Testis (tissue), 3 donors: ENCODE data around the gene PRPS1L1. TPM values are rescaled to one million over a fixed set of nuclear protein-coding genes. Genes with fewer than 3 reads are reported as not detected.

Experiments
- DNase-seq: peaks from one replicate; pipeline ENCODE4 v3.0.0-alpha.2; 2019
- H3K27ac ChIP-seq, 2 donors: fragments of 200-600 bp; sonication (generic); one replicate each; pipeline ENCODE4 v1.5.1; 2019
- H3K27me3 ChIP-seq: fragments of 200-600 bp; sonication (generic); one replicate; pipeline ENCODE4 v1.5.1; 2019
- H3K36me3 ChIP-seq: fragments of 200-600 bp; sonication (generic); one replicate; pipeline ENCODE4 v1.5.1; 2017; ENCODE audit warnings: low read depth; ENCODE audit errors: missing control alignments
- H3K4me1 ChIP-seq: fragments of 200-600 bp; sonication (generic); one replicate; pipeline ENCODE4 v1.5.1; 2019
- H3K4me3 ChIP-seq, 2 donors: fragments of 200-600 bp; sonication (generic); one replicate each; pipeline ENCODE4 v1.5.1; 2017 to 2019
- H3K9me3 ChIP-seq: fragments of 200-600 bp; sonication (generic); one replicate; pipeline ENCODE4 v1.5.1; 2017
- CTCF ChIP-seq, 3 experiments: fragments of 450-650 bp in 2 of 3; fragments of 200-600 bp in 1 of 3; sonication (generic) in 1 of 3; IDR thresholded peaks; one replicate each; pipeline ENCODE4 v1.5.1; 2016 to 2019; ENCODE audit warnings: antibody characterized with exemption in 3 of 3, mild to moderate bottlenecking in 2 of 3, moderate library complexity in 1 of 3
- POLR2A ChIP-seq: fragments of 450-650 bp; IDR thresholded peaks from one replicate; pipeline ENCODE4 v1.6.1; 2017; ENCODE audit warnings: antibody characterized with exemption, mild to moderate bottlenecking, moderate library complexity
- WGBS, 2 donors: methylation state at CpG; one replicate each; pipeline ENCODE4 v1.1.5; 2018; 5-methylcytosine and 5-hydroxymethylcytosine counted together
- intact Hi-C: fragments of 100-400 bp; cut with DNase I; formaldehyde crosslinking; loops from one replicate; pipeline ENCODE4 v1.15.1; 2023; ENCODE audit warnings: low total_unique reads
- polyA plus RNA-seq: library from polyadenylated mRNA; stranded (reverse); fragments of 350-450 nt; fragmentation: Illumina TruSeq; extraction: RNeasy Lipid Tissue Mini Kit (QIAGEN cat#74804); gene quantifications from one replicate; pipeline ENCODE4 v1.2.3, GENCODE V29; 2014; ENCODE audit warnings: low read depth, low replicate concordance; ENCODE audit not compliant: insufficient read depth
- total RNA-seq, 2 donors: library from RNA; depleted of rRNA; stranded (reverse); fragments of >200 nt; gene quantifications; one replicate each; pipeline ENCODE4 v1.2.3, GENCODE V29; 2016

PRPS1L1 gene
- total and polyA plus RNA-seq, 3 donors from 2014 or later = 12.7 to 84.5 (median 18.6) TPM

- H3K4me1 ChIP-seq = no peaks in the 10 kb centered on the region
- H3K27ac ChIP-seq = no peak overlapping the region
- no peaks in the 10 kb centered on the region for H3K27me3 ChIP-seq
- no peaks in the 10 kb centered on the region for H3K36me3 ChIP-seq
- no peaks in the 10 kb centered on the region for H3K9me3 ChIP-seq
- 85 to 94% methylated on average over 5 of the region's 5 CpGs for WGBS, 2 donors
- DNase-seq = no peak
- intact Hi-C loops = no loop called here
- TF ChIP-seq POLR2A (no peak), CTCF (IDR thresholded peaks at IDR 0.05) (no peak)
- H3K4me3 ChIP-seq = no peak overlapping the region
These were observed 38.1 kb downstream of the PRPS1L1 start for GRCh38 chr7:17989546-17989945.

GRCh38 chr7:17988858-17989257 lies 38.8 kb downstream of the PRPS1L1 start:
- H3K27ac ChIP-seq = no peak overlapping the region
- H3K4me3 ChIP-seq = no peak overlapping the region
- H3K4me1 ChIP-seq = no peaks in the 10 kb centered on the region
- no peaks in the 10 kb centered on the region for H3K36me3 ChIP-seq
- no peak for DNase-seq
- H3K27me3 ChIP-seq = no peaks in the 10 kb centered on the region
- TF ChIP-seq POLR2A = no peak
- TF ChIP-seq CTCF (IDR thresholded peaks at IDR 0.05) = no peak
- intact Hi-C loops = no loop called here
- no peaks in the 10 kb centered on the region for H3K9me3 ChIP-seq
- WGBS, 2 donors = 89 to 92% methylated on average over 6 of the region's 6 CpGs

GRCh38 chr7:17988141-17988540 lies 39.5 kb downstream of the PRPS1L1 start:
- Histone ChIP-seq H3K36me3 (no peaks in the 10 kb centered on the region), H3K27ac (no peak overlapping the region), H3K9me3 (no peaks in the 10 kb centered on the region), H3K4me1 (no peaks in the 10 kb centered on the region), H3K4me3 (no peak overlapping the region), H3K27me3 (no peaks in the 10 kb centered on the region)
- no peak for DNase-seq
- TF ChIP-seq POLR2A (no peak), CTCF (IDR thresholded peaks at IDR 0.05) (no peak)
- intact Hi-C loops = no loop called here
- 55 to 62% methylated on average over 6 of the region's 6 CpGs for WGBS, 2 donors

- no peak for TF ChIP-seq CTCF (IDR thresholded peaks at IDR 0.05)
- no peak for TF ChIP-seq POLR2A
- no peaks in the 10 kb centered on the region for H3K9me3 ChIP-seq
- intact Hi-C loops = no loop called here
- WGBS, 2 donors = 42 to 57% methylated on average over 1 of the region's 1 CpG
- no peaks in the 10 kb centered on the region for H3K27me3 ChIP-seq
- no peak for DNase-seq
- no peak overlapping the region for H3K27ac ChIP-seq
- H3K4me3 ChIP-seq = no peak overlapping the region
- H3K4me1 ChIP-seq = no peaks in the 10 kb centered on the region
- H3K36me3 ChIP-seq = no peaks in the 10 kb centered on the region
These were observed 40.8 kb downstream of the PRPS1L1 start for GRCh38 chr7:17986851-17987250.

DNA sequence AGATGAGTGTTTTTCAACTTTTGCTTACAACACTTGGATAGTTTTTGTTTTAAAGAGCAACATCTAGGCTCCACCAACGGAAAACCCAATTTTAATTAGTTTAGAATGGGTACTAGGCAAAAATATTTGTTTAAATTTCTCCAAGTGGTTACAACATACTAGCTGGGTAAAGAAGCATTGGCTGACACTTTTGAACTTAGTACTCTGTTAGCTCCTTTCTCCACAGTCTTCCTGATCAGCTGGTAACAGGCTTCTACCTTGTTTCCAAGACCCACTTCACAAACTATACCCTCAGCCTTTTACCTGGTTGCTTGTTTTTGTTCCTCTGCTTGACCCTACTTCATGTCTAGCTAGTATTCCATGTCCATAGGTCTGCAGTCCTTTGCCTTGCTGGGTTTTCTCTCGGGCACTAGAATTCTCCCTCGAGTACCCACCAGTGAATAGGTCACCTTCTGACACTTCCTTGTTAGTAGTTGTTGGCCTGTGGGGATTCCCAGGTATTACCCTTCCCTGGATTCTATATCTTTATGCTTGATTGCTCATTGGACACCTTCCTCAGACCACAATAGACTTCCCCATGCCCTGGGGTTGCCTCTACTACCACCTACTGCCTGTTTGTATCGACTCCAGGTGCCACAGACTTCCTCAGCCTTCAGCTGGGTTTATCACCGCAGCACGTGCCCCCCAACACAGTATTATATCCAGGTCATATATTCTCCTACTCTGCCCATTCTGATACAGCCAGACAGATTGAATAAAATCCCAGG lies 42.0 kb downstream of the PRPS1L1 start:
- DNase-seq = no peak
- Histone ChIP-seq H3K36me3 (no peaks in the 10 kb centered on the region), H3K27ac (no peak overlapping the region), H3K4me3 (no peak overlapping the region), H3K27me3 (no peaks in the 10 kb centered on the region), H3K9me3 (no peaks in the 10 kb centered on the region), H3K4me1 (no peaks in the 10 kb centered on the region)
- intact Hi-C loops = no loop called here
- no peak for TF ChIP-seq POLR2A
- TF ChIP-seq CTCF (IDR thresholded peaks at IDR 0.05) = no peak
- WGBS, 2 donors = 85 to 88% methylated on average over 6 of the region's 6 CpGs
